A673 (cell line): Measurements from ENCODE around the gene CASKIN1. TPM values are rescaled to one million over a fixed set of nuclear protein-coding genes. Genes with fewer than 3 reads are reported as not detected.

Experiments
- BruUV-seq: library from RNA; stranded (reverse); fragments of 400-500 nt; replicated peaks from 2 replicates; lab custom pipeline; 2021; lab: Mats Ljungman, UMichigan
- CTCF ChIA-PET: fragments of 300-600 bp; sonication (Branson Sonifier 250); formaldehyde crosslinking; loops from one replicate; lab custom pipeline; 2022; ENCODE audit warnings: antibody characterized with exemption; lab: Charles Lee
- POLR2A ChIA-PET: fragments of 300-600 bp; sonication (Branson Sonifier 250); formaldehyde crosslinking; loops from one replicate; lab custom pipeline; 2022; ENCODE audit warnings: antibody characterized with exemption; ENCODE audit not compliant: low non-redundant PET; lab: Charles Lee
- DNase-seq: peaks from one replicate; pipeline ENCODE4 v3.0.0-alpha.2; 2015; ENCODE audit warnings: low spot score
- H3K27ac ChIP-seq: fragments of 200-600 bp; sonication (generic); 2 replicates; pipeline ENCODE4 v1.5.1; 2016; ENCODE audit warnings: mixed run types, low read depth, mild to moderate bottlenecking, mixed read lengths, antibody characterized with exemption, low read length; ENCODE audit not compliant: poor library complexity, severe bottlenecking
- H3K27me3 ChIP-seq: fragments of 200-600 bp; sonication (generic); replicated peaks from 2 replicates; pipeline ENCODE4 v1.6.1; 2017; ENCODE audit warnings: mixed run types, low read depth, mild to moderate bottlenecking, mixed read lengths, antibody characterized with exemption, low read length; ENCODE audit not compliant: insufficient read depth, poor library complexity
- H3K36me3 ChIP-seq: fragments of 200-600 bp; sonication (generic); 2 replicates; pipeline ENCODE4 v1.6.1; 2016; ENCODE audit warnings: mixed run types, mild to moderate bottlenecking, mixed read lengths, antibody characterized with exemption, low read length; ENCODE audit not compliant: insufficient read depth, poor library complexity, severe bottlenecking
- H3K4me1 ChIP-seq: fragments of 200-600 bp; sonication (generic); 2 replicates; pipeline ENCODE4 v1.6.1; 2017; ENCODE audit warnings: mixed run types, mild to moderate bottlenecking, mixed read lengths, antibody characterized with exemption, low read length; ENCODE audit not compliant: insufficient read depth, poor library complexity, severe bottlenecking
- H3K4me3 ChIP-seq: fragments of 200-600 bp; sonication (generic); 2 replicates; pipeline ENCODE4 v1.5.1; 2016; ENCODE audit warnings: low read depth, mixed run types, mild to moderate bottlenecking, mixed read lengths, low read length; ENCODE audit not compliant: poor library complexity, severe bottlenecking
- H3K9me3 ChIP-seq: fragments of 200-600 bp; sonication (generic); 2 replicates; pipeline ENCODE4 v1.6.1; 2016; ENCODE audit warnings: mixed run types, low read depth, mild to moderate bottlenecking, mixed read lengths, antibody characterized with exemption, low read length; ENCODE audit not compliant: poor library complexity, severe bottlenecking
- EZH2 ChIP-seq: fragments of 200-600 bp; sonication (generic); IDR thresholded peaks from 2 replicates; pipeline ENCODE4 v1.6.1; 2017; ENCODE audit warnings: borderline replicate concordance, low read depth, mild to moderate bottlenecking, mixed read lengths, antibody characterized with exemption, low read length; ENCODE audit not compliant: poor library complexity, severe bottlenecking
- intact Hi-C: fragments of 100-400 bp; cut with micrococcal nuclease; formaldehyde crosslinking; loops from one replicate; pipeline ENCODE4 v1.10.0; 2022; ENCODE audit not compliant: unreplicated experiment
- total RNA-seq: library from RNA; stranded (reverse); gene quantifications from 2 replicates; pipeline ENCODE4 v1.2.3, GENCODE V29; 2021
- TF ChIP-seq, protein P1 (sequence below): fragments of 300-800, 200-600 bp; sonication (generic); conservative IDR thresholded peaks from 2 replicates; pipeline ENCODE4 v1.5.1; 2017; ENCODE audit warnings: low read depth, mild to moderate bottlenecking, antibody characterized with exemption, low read length, moderate library complexity, mixed read lengths

Gene CASKIN1
- total RNA-seq, 1 experiment from 2014 or later = 1.1 TPM

- CTCF ChIA-PET = no interaction called here
- H3K4me3 ChIP-seq = peak overlapping the region; percentile 91
- intact Hi-C loops = loop anchor here (10.0 kb wide), 1 partner anchor 209 kb away; the partner anchor contains the start of gene ZNF598
- DNase-seq = peak; percentile 40
- H3K4me1 ChIP-seq = peaks cover 11% of the 10 kb centered on the region
- H3K9me3 ChIP-seq = no peaks in the 10 kb centered on the region
- no TSS peak for BruUV-seq
- no peaks in the 10 kb centered on the region for H3K27me3 ChIP-seq
- H3K36me3 ChIP-seq = peaks cover 6% of the 10 kb centered on the region
- POLR2A ChIA-PET = interaction anchor here (0.5 to 0.6 kb wide), 2 partner anchors 179 to 211 kb away, joined by 3 to 4 read pairs; no protein-coding TSS in a partner anchor
- TF ChIP-seq, protein P1, sequence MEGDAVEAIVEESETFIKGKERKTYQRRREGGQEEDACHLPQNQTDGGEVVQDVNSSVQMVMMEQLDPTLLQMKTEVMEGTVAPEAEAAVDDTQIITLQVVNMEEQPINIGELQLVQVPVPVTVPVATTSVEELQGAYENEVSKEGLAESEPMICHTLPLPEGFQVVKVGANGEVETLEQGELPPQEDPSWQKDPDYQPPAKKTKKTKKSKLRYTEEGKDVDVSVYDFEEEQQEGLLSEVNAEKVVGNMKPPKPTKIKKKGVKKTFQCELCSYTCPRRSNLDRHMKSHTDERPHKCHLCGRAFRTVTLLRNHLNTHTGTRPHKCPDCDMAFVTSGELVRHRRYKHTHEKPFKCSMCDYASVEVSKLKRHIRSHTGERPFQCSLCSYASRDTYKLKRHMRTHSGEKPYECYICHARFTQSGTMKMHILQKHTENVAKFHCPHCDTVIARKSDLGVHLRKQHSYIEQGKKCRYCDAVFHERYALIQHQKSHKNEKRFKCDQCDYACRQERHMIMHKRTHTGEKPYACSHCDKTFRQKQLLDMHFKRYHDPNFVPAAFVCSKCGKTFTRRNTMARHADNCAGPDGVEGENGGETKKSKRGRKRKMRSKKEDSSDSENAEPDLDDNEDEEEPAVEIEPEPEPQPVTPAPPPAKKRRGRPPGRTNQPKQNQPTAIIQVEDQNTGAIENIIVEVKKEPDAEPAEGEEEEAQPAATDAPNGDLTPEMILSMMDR = no peak
- no peak for TF ChIP-seq EZH2
- peak overlapping the region; percentile 64 for H3K27ac ChIP-seq
Measured at GRCh38 chr16:2213817-2214718, 17.7 kb upstream of the CASKIN1 start.

DNA sequence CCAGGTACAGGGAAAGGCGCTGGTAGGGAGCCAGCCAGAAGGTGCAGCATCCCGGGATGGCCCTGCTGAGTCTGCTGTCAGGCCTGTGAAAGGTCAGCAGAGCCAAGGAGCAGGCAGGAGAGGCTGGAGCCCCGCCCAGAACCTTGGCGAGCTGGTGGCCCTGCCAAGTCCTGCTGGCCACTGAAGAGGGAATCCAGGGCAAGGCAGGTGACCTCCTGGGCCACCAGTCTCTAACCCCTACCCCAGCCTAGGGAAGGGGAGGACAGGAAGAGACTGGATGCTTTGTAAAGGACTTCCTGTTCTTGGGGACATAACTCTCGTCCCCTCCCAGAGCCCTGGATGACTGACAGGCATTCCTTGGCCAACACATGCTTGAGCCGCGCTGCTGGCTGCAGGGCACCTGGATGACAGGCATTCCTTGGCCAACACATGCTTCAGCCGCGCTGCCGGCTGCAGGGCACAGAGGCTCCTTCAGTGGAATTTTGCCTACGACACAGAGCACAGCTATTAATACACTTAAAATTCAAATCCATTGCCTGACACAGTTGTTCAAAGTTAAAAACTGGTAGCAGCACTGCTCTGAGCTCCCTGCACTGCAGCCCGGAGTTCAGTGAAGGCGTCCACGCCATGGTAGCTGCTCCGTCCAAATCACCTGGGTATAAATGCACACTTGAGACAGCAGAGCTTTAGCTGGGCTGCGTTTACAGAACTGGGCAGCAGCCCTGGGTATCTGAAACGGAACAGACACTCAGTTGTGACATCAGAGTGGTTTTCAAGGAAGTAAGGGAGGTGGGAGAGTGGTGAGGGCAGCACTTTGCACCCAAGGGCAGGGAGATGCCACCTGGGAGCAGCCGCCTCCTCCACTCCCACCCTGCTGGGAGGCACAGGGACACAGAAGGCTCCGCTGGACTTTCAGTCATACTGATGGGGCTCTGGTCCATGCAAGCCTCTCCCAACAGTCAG, 16.2 kb upstream of the CASKIN1 start:
- no peak for DNase-seq
- ChIA-PET POLR2A (no interaction called here), CTCF (no interaction called here)
- intact Hi-C loops = loop anchor here (10.0 kb wide), 1 partner anchor 208 kb away; the partner anchor contains the start of gene ZNF598
- no peaks in the 10 kb centered on the region for H3K27me3 ChIP-seq
- peaks cover 20% of the 10 kb centered on the region for H3K36me3 ChIP-seq
- no peaks in the 10 kb centered on the region for H3K9me3 ChIP-seq
- no peak for TF ChIP-seq EZH2
- TF ChIP-seq, protein P1 = no peak
- peak overlapping the region; percentile 91 for H3K4me3 ChIP-seq
- H3K27ac ChIP-seq = no peak overlapping the region
- peaks cover 11% of the 10 kb centered on the region for H3K4me1 ChIP-seq
- BruUV-seq = TSS peak; percentile 56

DNA sequence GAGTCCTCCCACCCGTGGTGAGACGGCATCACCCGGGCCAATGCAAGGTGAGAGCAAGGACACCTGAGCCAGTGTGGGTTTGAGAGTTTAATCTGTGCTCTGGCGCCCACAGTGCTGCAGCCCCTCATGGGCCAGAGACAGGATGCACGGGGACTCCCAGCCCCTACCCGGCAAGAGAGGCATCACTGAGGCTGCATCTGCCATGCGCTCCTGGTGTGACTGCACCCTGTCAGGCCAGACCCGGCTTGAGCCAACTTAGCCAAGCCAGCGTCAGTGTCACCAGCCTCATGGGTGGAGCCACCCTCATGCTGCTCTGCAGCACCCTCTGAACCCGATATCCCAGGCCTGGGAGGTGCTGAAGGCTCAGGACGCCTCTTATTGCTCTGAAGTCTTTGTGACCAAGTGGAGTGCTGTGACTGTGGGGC, 15.5 kb upstream of the CASKIN1 start:
- peaks cover 13% of the 10 kb centered on the region for H3K4me1 ChIP-seq
- DNase-seq = no peak
- H3K36me3 ChIP-seq = peaks cover 27% of the 10 kb centered on the region
- H3K9me3 ChIP-seq = no peaks in the 10 kb centered on the region
- no peak overlapping the region for H3K27ac ChIP-seq
- ChIA-PET CTCF (no interaction called here), POLR2A (no interaction called here)
- intact Hi-C loops = loop anchor here (10.0 kb wide), 1 partner anchor 207 kb away; the partner anchor contains the start of gene ZNF598
- H3K27me3 ChIP-seq = no peaks in the 10 kb centered on the region
- no peak overlapping the region for H3K4me3 ChIP-seq
- no TSS peak for BruUV-seq
- no peak for TF ChIP-seq EZH2
- TF ChIP-seq, protein P1 = no peak
